H9 (cell line): ENCODE data around the gene PRCD. TPM values are rescaled to one million over a fixed set of nuclear protein-coding genes. Genes with fewer than 3 reads are reported as not detected.
"Not testable (repeated sequence)": the region's sequence is repeated elsewhere in the genome, so short reads cannot be mapped to it uniquely, and the experiment has no call there.

Experiments used
- DNase-seq: peaks from one replicate; pipeline ENCODE4 v3.0.0-alpha.2; 2017
- H2AFZ ChIP-seq: one replicate; pipeline ENCODE4 v1.6.1; 2013; ENCODE audit warnings: mild to moderate bottlenecking, low read length, control low read depth, moderate library complexity
- H2AK5ac ChIP-seq: 2 replicates; pipeline ENCODE4 v1.6.1; 2013; ENCODE audit warnings: low read length, control low read depth, mixed read lengths; ENCODE audit not compliant: insufficient read length
- H2BK120ac ChIP-seq: one replicate; pipeline ENCODE4 v1.6.1; 2013; ENCODE audit warnings: low read depth, mild to moderate bottlenecking, low read length, control low read depth, inconsistent platforms; ENCODE audit not compliant: poor library complexity, severe bottlenecking
- H2BK12ac ChIP-seq: 2 replicates; pipeline ENCODE4 v1.6.1; 2013; ENCODE audit warnings: low read length, control low read depth, mixed read lengths, low read depth; ENCODE audit not compliant: insufficient read length
- H2BK15ac ChIP-seq: 2 replicates; pipeline ENCODE4 v1.6.1; 2013; ENCODE audit warnings: low read depth, low read length, control low read depth
- H2BK20ac ChIP-seq: one replicate; pipeline ENCODE4 v1.6.1; 2013; ENCODE audit warnings: low read depth, mild to moderate bottlenecking, low read length, control low read depth, inconsistent platforms; ENCODE audit not compliant: poor library complexity, severe bottlenecking
- H2BK5ac ChIP-seq: 2 replicates; pipeline ENCODE4 v1.6.1; 2013; ENCODE audit warnings: low read length, control low read depth, mixed read lengths; ENCODE audit not compliant: insufficient read length
- H3K14ac ChIP-seq: 2 replicates; pipeline ENCODE4 v1.6.1; 2013; ENCODE audit warnings: low read length, control low read depth; ENCODE audit not compliant: insufficient read depth
- H3K18ac ChIP-seq: 2 replicates; pipeline ENCODE4 v1.6.1; 2013; ENCODE audit warnings: low read depth, mild to moderate bottlenecking, mixed read lengths, low read length, control low read depth; ENCODE audit not compliant: insufficient read length
- H3K23ac ChIP-seq: 2 replicates; pipeline ENCODE4 v1.6.1; 2013; ENCODE audit warnings: low read length, control low read depth, mixed read lengths, low read depth; ENCODE audit not compliant: insufficient read length
- H3K23me2 ChIP-seq: 2 replicates; pipeline ENCODE4 v1.6.1; 2013; ENCODE audit warnings: low read depth, mild to moderate bottlenecking, mixed read lengths, low read length, control low read depth; ENCODE audit not compliant: insufficient read length, poor library complexity, severe bottlenecking
- H3K27ac ChIP-seq: 2 replicates; pipeline ENCODE4 v1.5.1; 2013; ENCODE audit warnings: low read length, control low read depth, mixed read lengths, low read depth; ENCODE audit not compliant: insufficient read length
- H3K27me3 ChIP-seq: 2 replicates; pipeline ENCODE4 v1.6.1; 2013; ENCODE audit warnings: low read length, control low read depth, inconsistent platforms; ENCODE audit not compliant: insufficient read depth
- H3K4ac ChIP-seq: 2 replicates; pipeline ENCODE4 v1.6.1; 2013; ENCODE audit warnings: low read depth, mild to moderate bottlenecking, control low read depth, inconsistent platforms, low read length, moderate library complexity
- H3K4me1 ChIP-seq: 2 replicates; pipeline ENCODE4 v1.6.1; 2013; ENCODE audit warnings: low read length, control low read depth, inconsistent platforms; ENCODE audit not compliant: insufficient read depth
- H3K4me2 ChIP-seq: 2 replicates; pipeline ENCODE4 v1.6.1; 2013; ENCODE audit warnings: low read length, control low read depth, mixed read lengths; ENCODE audit not compliant: insufficient read length, insufficient read depth
- H3K56ac ChIP-seq: 2 replicates; pipeline ENCODE4 v1.6.1; 2013; ENCODE audit warnings: low read depth, mild to moderate bottlenecking, mixed read lengths, low read length, control low read depth; ENCODE audit not compliant: insufficient read length
- H3K79me1 ChIP-seq: 2 replicates; pipeline ENCODE4 v1.6.1; 2013; ENCODE audit warnings: low read depth, mild to moderate bottlenecking, moderate library complexity, low read length, control low read depth, inconsistent platforms; ENCODE audit not compliant: insufficient read depth, poor library complexity, severe bottlenecking
- H3K79me2 ChIP-seq: 2 replicates; pipeline ENCODE4 v1.6.1; 2013; ENCODE audit warnings: low read length, control low read depth, inconsistent platforms; ENCODE audit not compliant: insufficient read depth
- H3K9ac ChIP-seq: 2 replicates; pipeline ENCODE4 v1.6.1; 2013; ENCODE audit warnings: low read length, control low read depth, mixed read lengths; ENCODE audit not compliant: insufficient read length; ENCODE audit errors: extremely low read depth
- H3K9me3 ChIP-seq: one replicate; pipeline ENCODE4 v1.6.1; 2013; ENCODE audit warnings: low read depth, low read length, inconsistent platforms; ENCODE audit not compliant: control insufficient read depth
- H3T11ph ChIP-seq: one replicate; pipeline ENCODE4 v1.6.1; 2013; ENCODE audit warnings: mild to moderate bottlenecking, low read length, control low read depth, inconsistent platforms
- H4K20me1 ChIP-seq: one replicate; pipeline ENCODE4 v1.6.1; 2013; ENCODE audit not compliant: control insufficient read depth, insufficient read length, insufficient read depth
- H4K5ac ChIP-seq: 2 replicates; pipeline ENCODE4 v1.6.1; 2013; ENCODE audit warnings: low read depth, mild to moderate bottlenecking, mixed read lengths, low read length, control low read depth; ENCODE audit not compliant: insufficient read length
- H4K8ac ChIP-seq: replicated peaks from 2 replicates; pipeline ENCODE4 v1.6.1; 2013; ENCODE audit warnings: low read length, control low read depth, mixed read lengths, low read depth; ENCODE audit not compliant: insufficient read length
- H4K91ac ChIP-seq: 2 replicates; pipeline ENCODE4 v1.6.1; 2013; ENCODE audit warnings: low read depth, mild to moderate bottlenecking, moderate library complexity, mixed read lengths, low read length, control low read depth; ENCODE audit not compliant: insufficient read length
- H3K27ac Mint-ChIP-seq, 3 experiments: 2 replicates in 2 of 3; 3 replicates in 1 of 3; pipeline ENCODE4 v1.8.0; 2020 to 2021; ENCODE audit warnings: mixed read lengths in 3 of 3, mild to moderate bottlenecking in 1 of 3, moderate library complexity in 1 of 3
- H3K27me3 Mint-ChIP-seq: 2 replicates; pipeline ENCODE4 v1.8.0; 2021; ENCODE audit warnings: low read depth, mild to moderate bottlenecking, moderate library complexity, mixed read lengths
- H3K36me3 Mint-ChIP-seq, 3 experiments: 2 replicates in 2 of 3; 3 replicates in 1 of 3; pipeline ENCODE4 v1.8.0; 2020 to 2021; ENCODE audit warnings: low read depth in 3 of 3, mixed read lengths in 3 of 3; ENCODE audit not compliant: insufficient read depth in 1 of 3
- H3K4me1 Mint-ChIP-seq, 2 experiments: 2 replicates each; pipeline ENCODE4 v1.8.0; 2020; ENCODE audit warnings: mixed read lengths in 2 of 2
- H3K4me3 Mint-ChIP-seq, 2 experiments: 2 replicates in 1 of 2; 3 replicates in 1 of 2; pipeline ENCODE4 v1.8.0; 2020 to 2021; ENCODE audit warnings: mild to moderate bottlenecking in 2 of 2, mixed read lengths in 2 of 2, moderate library complexity in 1 of 2
- H3K9me3 Mint-ChIP-seq, 2 experiments: 2 replicates in 1 of 2; 3 replicates in 1 of 2; pipeline ENCODE4 v1.8.0; 2020; ENCODE audit warnings: mild to moderate bottlenecking in 2 of 2, mixed read lengths in 2 of 2, moderate library complexity in 1 of 2
- WGBS: extraction: QIAGEN DNeasy Blood & Tissue Kit; methylation state at CpG from one replicate; pipeline ENCODE4 v1.1.7; 2013; ENCODE audit warnings: missing lambda C conversion rate, low lambda C conversion rate, mixed read lengths; ENCODE audit not compliant: insufficient read length; ENCODE audit errors: extremely low coverage; 5-methylcytosine and 5-hydroxymethylcytosine counted together
- total RNA-seq: library from RNA; stranded (reverse); gene quantifications from 2 replicates; pipeline ENCODE4 v1.2.1, GENCODE V29; 2021
- TF ChIP-seq, protein P1 (sequence below): fragments of 200-600 bp; sonication (generic); conservative IDR thresholded peaks from 3 replicates; pipeline ENCODE4 v1.8.0; 2021; ENCODE audit warnings: antibody characterized with exemption, mild to moderate bottlenecking

The PRCD gene
- total RNA-seq, 1 experiment from 2014 or later = 0.46 TPM

DNA sequence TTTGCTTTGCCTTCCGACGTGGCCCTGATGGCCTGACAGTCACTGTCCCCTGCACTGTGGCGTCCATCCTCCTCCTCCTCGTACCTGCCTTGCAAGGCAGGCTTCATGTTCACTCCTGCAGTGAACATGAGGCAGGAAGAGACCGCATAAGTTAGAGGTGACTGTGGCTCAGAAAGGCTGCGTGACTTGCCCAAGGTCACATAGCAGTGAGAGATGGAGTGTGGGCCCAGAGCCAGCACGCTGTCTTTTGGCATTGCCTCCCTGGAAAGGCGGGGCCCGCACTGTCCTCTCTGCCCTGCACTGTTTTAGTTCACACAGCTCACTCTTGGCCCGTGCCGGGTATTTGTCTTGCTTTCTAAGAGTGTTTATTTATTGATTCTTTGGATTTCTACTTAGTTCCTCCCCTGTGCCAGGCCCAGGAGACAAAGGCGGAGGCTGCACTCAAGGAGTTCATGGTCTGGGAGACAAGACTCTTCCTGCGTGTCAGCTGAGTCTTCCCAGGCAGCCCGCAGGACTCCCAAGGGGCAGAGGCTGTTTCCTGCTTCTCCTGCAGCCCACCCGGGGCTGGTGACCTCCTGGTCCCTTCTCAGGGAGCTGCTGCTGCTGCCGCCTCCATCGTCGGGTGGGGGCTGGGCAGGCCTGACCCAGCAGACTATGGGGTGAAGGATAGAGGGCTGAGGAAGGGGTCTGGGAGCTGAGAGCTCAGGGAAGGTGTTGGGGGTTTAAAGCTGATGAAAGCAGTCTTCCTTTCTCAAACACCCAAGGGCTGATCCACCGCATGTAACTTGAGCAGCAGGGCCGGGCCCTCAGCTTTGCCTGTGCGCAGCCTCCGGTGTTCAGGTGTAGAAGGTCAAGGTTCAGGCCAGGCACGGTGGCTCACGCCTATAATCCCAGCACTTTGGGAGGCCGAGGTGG lies 15.0 kb upstream of the PRCD start:
- DNase-seq = no peak
- Histone ChIP-seq H3K4ac (no peak overlapping the region), H3K27me3 (no peaks in the 10 kb centered on the region), H2BK15ac (no peak overlapping the region), H2BK120ac (no peak overlapping the region), H2BK20ac (no peak overlapping the region), H2BK12ac (no peak overlapping the region), H4K8ac (no peak overlapping the region), H3K14ac (no peak overlapping the region), H3K79me2 (no peaks in the 10 kb centered on the region), H3K4me1 (peaks cover 4% of the 10 kb centered on the region; the same call in 1 of the 2 replicates), H3K56ac (no peak overlapping the region), H4K20me1 (peaks cover 3% of the 10 kb centered on the region), H3K23me2 (no peaks in the 10 kb centered on the region), H3K79me1 (no peaks in the 10 kb centered on the region), H3T11ph (no peak overlapping the region), H3K9ac (no peak overlapping the region), H3K18ac (no peak overlapping the region), H2AK5ac (no peak overlapping the region), H4K91ac (no peak overlapping the region), H2AFZ (no peak overlapping the region), H4K5ac (no peak overlapping the region), H2BK5ac (no peak overlapping the region), H3K9me3 (no peaks in the 10 kb centered on the region), H3K23ac (no peak overlapping the region), H3K27ac (no peak overlapping the region), H3K4me2 (no peak overlapping the region)
- H3K27ac Mint-ChIP-seq = no peak overlapping the region
- H3K4me1 Mint-ChIP-seq = peaks cover 14 to 32% of the 10 kb centered on the region in 2 experiments
- TF ChIP-seq, protein P1, sequence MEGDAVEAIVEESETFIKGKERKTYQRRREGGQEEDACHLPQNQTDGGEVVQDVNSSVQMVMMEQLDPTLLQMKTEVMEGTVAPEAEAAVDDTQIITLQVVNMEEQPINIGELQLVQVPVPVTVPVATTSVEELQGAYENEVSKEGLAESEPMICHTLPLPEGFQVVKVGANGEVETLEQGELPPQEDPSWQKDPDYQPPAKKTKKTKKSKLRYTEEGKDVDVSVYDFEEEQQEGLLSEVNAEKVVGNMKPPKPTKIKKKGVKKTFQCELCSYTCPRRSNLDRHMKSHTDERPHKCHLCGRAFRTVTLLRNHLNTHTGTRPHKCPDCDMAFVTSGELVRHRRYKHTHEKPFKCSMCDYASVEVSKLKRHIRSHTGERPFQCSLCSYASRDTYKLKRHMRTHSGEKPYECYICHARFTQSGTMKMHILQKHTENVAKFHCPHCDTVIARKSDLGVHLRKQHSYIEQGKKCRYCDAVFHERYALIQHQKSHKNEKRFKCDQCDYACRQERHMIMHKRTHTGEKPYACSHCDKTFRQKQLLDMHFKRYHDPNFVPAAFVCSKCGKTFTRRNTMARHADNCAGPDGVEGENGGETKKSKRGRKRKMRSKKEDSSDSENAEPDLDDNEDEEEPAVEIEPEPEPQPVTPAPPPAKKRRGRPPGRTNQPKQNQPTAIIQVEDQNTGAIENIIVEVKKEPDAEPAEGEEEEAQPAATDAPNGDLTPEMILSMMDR = no peak
- no peaks in the 10 kb centered on the region; a peak in 1 of 5 replicates for H3K9me3 Mint-ChIP-seq
- peaks cover 36% of the 10 kb centered on the region for H3K27me3 Mint-ChIP-seq
- no peak overlapping the region for H3K4me3 Mint-ChIP-seq
- H3K36me3 Mint-ChIP-seq = no peaks in the 10 kb centered on the region
- WGBS = no CpG with 5 or more reads among the region's 25 CpGs

DNA sequence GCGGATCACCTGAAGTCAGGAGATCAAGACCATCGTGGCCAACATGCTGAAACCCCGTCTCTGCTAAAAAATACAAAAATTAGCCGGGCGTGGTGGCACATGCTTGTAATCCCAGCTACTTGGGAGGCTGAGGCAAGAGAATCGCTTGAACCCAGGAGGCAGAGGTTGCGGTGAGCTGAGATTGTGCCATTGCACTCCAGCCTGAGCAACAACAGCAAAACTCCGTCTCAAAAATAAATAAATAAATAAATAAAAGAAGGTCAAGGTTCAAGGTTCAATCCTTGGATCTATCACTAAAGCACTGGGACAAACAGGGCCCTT lies 14.4 kb upstream of the PRCD start:
- H3K9me3 ChIP-seq, H3K23ac ChIP-seq, H2BK15ac ChIP-seq, H3K79me2 ChIP-seq, H4K8ac ChIP-seq, H3K36me3 Mint-ChIP-seq, H3K79me1 ChIP-seq, H3K27ac Mint-ChIP-seq, H3K14ac ChIP-seq, H3K4me1 ChIP-seq, H2BK120ac ChIP-seq, H2BK12ac ChIP-seq, H2AK5ac ChIP-seq, H4K20me1 ChIP-seq, H3K27ac ChIP-seq, H2BK20ac ChIP-seq, H3K18ac ChIP-seq, H4K91ac ChIP-seq, H3K9ac ChIP-seq, H3K23me2 ChIP-seq, H4K5ac ChIP-seq, DNase-seq, H2BK5ac ChIP-seq, H3K27me3 ChIP-seq, H3K9me3 Mint-ChIP-seq, H3T11ph ChIP-seq, H2AFZ ChIP-seq, H3K4me3 Mint-ChIP-seq, H3K4ac ChIP-seq, H3K4me2 ChIP-seq, H3K56ac ChIP-seq: not testable (repeated sequence)
- WGBS = no CpG with 5 or more reads among the region's 8 CpGs
- Mint-ChIP-seq H3K4me1 (peaks cover 16 to 38% of the 10 kb centered on the region in 2 experiments), H3K27me3 (peaks cover 32% of the 10 kb centered on the region)
